Panc1 (cell line): ENCODE data around the gene CAMK1G. TPM values are rescaled to one million over a fixed set of nuclear protein-coding genes. Genes with fewer than 3 reads are reported as not detected.

Experiments
- ATAC-seq: fragments of 200-7000 bp; cut with Tn5 transposase; 2 replicates; pipeline ENCODE4 v1.9.1; 2020; ENCODE audit warnings: mild to moderate bottlenecking, moderate library complexity
- BruUV-seq: library from RNA; stranded (reverse); fragments of 400-500 nt; replicated peaks from 2 replicates; lab custom pipeline; 2021; lab: Mats Ljungman, UMichigan
- CTCF ChIA-PET: fragments of 300-600 bp; sonication (Branson Sonifier 250); formaldehyde crosslinking; loops from one replicate; lab custom pipeline; 2022; ENCODE audit warnings: antibody characterized with exemption; lab: Charles Lee
- POLR2A ChIA-PET: fragments of 300-600 bp; sonication (Branson Sonifier 250); formaldehyde crosslinking; loops from one replicate; lab custom pipeline; 2022; ENCODE audit warnings: antibody characterized with exemption; lab: Charles Lee
- DNase-seq: peaks from one replicate; pipeline ENCODE4 v3.0.0-alpha.2; 2010; ENCODE audit warnings: low read depth, low spot score
- H3K27ac ChIP-seq: 2 replicates; pipeline ENCODE4 v1.5.1; 2011; ENCODE audit warnings: mild to moderate bottlenecking, low read length, inconsistent platforms
- H3K27me3 ChIP-seq: fragments of 200-500 bp; sonication (Bioruptor generic); 2 replicates; pipeline ENCODE4 v1.6.0; 2014; ENCODE audit warnings: low read length, inconsistent platforms; ENCODE audit not compliant: control insufficient read depth, insufficient read depth
- H3K36me3 ChIP-seq: fragments of 200-500 bp; sonication (Bioruptor generic); 2 replicates; pipeline ENCODE4 v1.5.1; 2014; ENCODE audit warnings: inconsistent platforms, mild to moderate bottlenecking, low read length, moderate library complexity; ENCODE audit not compliant: control insufficient read depth, insufficient read depth
- H3K4me1 ChIP-seq: 2 replicates; pipeline ENCODE4 v1.5.1; 2011; ENCODE audit warnings: inconsistent platforms, mild to moderate bottlenecking, low read length, moderate library complexity; ENCODE audit not compliant: control insufficient read depth, insufficient read depth
- H3K4me3 ChIP-seq, 2 experiments: 2 replicates each; pipeline ENCODE4 v1.5.1; 2011 to 2012; ENCODE audit warnings: low read depth in 2 of 2, low read length in 2 of 2, mild to moderate bottlenecking in 2 of 2, inconsistent platforms in 1 of 2, moderate library complexity in 1 of 2
- H3K9me3 ChIP-seq: fragments of 200-500 bp; sonication (Bioruptor generic); 2 replicates; pipeline ENCODE4 v1.5.1; 2014; ENCODE audit warnings: low read depth, mild to moderate bottlenecking, inconsistent platforms, low read length, moderate library complexity; ENCODE audit not compliant: control insufficient read depth, insufficient read depth
- CTCF ChIP-seq: fragments of 450-650 bp; IDR thresholded peaks from 2 replicates; pipeline ENCODE4 v1.5.1; 2017; ENCODE audit warnings: mild to moderate bottlenecking
- POLR2AphosphoS5 ChIP-seq: IDR thresholded peaks from 2 replicates; pipeline ENCODE4 v1.6.1; 2012; ENCODE audit warnings: mild to moderate bottlenecking, low read depth, low read length, moderate library complexity
- REST ChIP-seq, 2 experiments: IDR thresholded peaks; 2 replicates each; pipeline ENCODE4 v1.6.1; 2011 to 2012; ENCODE audit warnings: low read depth in 2 of 2, control low read depth in 1 of 2, low read length in 1 of 2, mild to moderate bottlenecking in 1 of 2, moderate library complexity in 1 of 2; ENCODE audit not compliant: insufficient read depth in 1 of 2
- SIN3A ChIP-seq: IDR thresholded peaks from 2 replicates; pipeline ENCODE4 v1.6.1; 2012; ENCODE audit warnings: low read depth, mild to moderate bottlenecking, low read length, moderate library complexity, borderline replicate concordance; ENCODE audit not compliant: insufficient read depth
- TCF7L2 ChIP-seq: IDR thresholded peaks from 2 replicates; pipeline ENCODE4 v1.6.1; 2011; ENCODE audit warnings: mild to moderate bottlenecking, low read depth, low read length, inconsistent platforms
- in situ Hi-C: cut with HindIII; loops from 2 replicates; pipeline ENCODE4 v1.10.0; 2016; ENCODE audit warnings: low sequenced_read_pairs, low pct_unique_long_range_greater_than_20kb
- intact Hi-C: fragments of 100-400 bp; cut with micrococcal nuclease; formaldehyde crosslinking; loops from one replicate; pipeline ENCODE4 v1.10.0; 2022; ENCODE audit not compliant: unreplicated experiment
- total RNA-seq: library from RNA; stranded (reverse); gene quantifications from one replicate; pipeline ENCODE4 v1.2.1, GENCODE V29; 2021; ENCODE audit not compliant: unreplicated experiment

CAMK1G gene
- total RNA-seq, 1 experiment from 2014 or later: not detected

GRCh38 chr1:209642816-209643215, 59.3 kb downstream of the CAMK1G start:
- Histone ChIP-seq H3K27ac (no peak overlapping the region), H3K9me3 (no peaks in the 10 kb centered on the region), H3K4me3 (no peak overlapping the region), H3K36me3 (no peaks in the 10 kb centered on the region), H3K4me1 (no peaks in the 10 kb centered on the region), H3K27me3 (no peaks in the 10 kb centered on the region)
- POLR2A ChIA-PET: no interaction called here
- CTCF ChIA-PET: no interaction called here
- DNase-seq (no peak), ATAC-seq (no peak)
- in situ Hi-C loops (no loop called here), intact Hi-C loops (no loop called here)
- no peak for TF ChIP-seq TCF7L2
- no peak for TF ChIP-seq SIN3A
- TF ChIP-seq CTCF: no peak
- no peak for TF ChIP-seq REST (IDR thresholded peaks at IDR 0.05; ENCODE audit: insufficient read depth in 1 of 2, low read depth in 2 of 2, low read length in 1 of 2)
- BruUV-seq: no TSS peak

GRCh38 chr1:209643285-209644020, 59.9 kb downstream of the CAMK1G start:
- no peak overlapping the region for H3K4me3 ChIP-seq
- no peaks in the 10 kb centered on the region for H3K4me1 ChIP-seq
- DNase-seq (no peak), ATAC-seq (no peak)
- in situ Hi-C loops (no loop called here), intact Hi-C loops (no loop called here)
- POLR2A ChIA-PET: no interaction called here
- CTCF ChIA-PET: no interaction called here
- H3K27me3 ChIP-seq: no peaks in the 10 kb centered on the region
- no peak overlapping the region for H3K27ac ChIP-seq
- BruUV-seq: no TSS peak
- H3K9me3 ChIP-seq: no peaks in the 10 kb centered on the region
- no peak for TF ChIP-seq CTCF
- no peak for TF ChIP-seq SIN3A
- TF ChIP-seq TCF7L2: no peak
- TF ChIP-seq POLR2AphosphoS5: no peak
- no peak for TF ChIP-seq REST (IDR thresholded peaks at IDR 0.05; ENCODE audit: insufficient read depth in 1 of 2, low read depth in 2 of 2, low read length in 1 of 2)
- H3K36me3 ChIP-seq: no peaks in the 10 kb centered on the region
